Adrenal gland (tissue), 12 donors: ENCODE results near the gene UNC5CL. TPM values are rescaled to one million over a fixed set of nuclear protein-coding genes. Genes with fewer than 3 reads are reported as not detected.

Experiments
- DNase-seq, 7 donors: peaks; one replicate each; pipeline ENCODE4 v3.0.0-alpha.2; 2019 to 2020
- H3K27ac ChIP-seq, 5 donors: fragments of 200-600 bp; sonication (generic) in 4 of 5; 1 replicate in 3 of 5; 2 replicates in 2 of 5; pipeline versions ENCODE4 v1.5.1 to v1.8.0; 2016 to 2020; ENCODE audit warnings: mild to moderate bottlenecking in 1 of 5
- H3K27me3 ChIP-seq: fragments of 200-600 bp; 2 replicates; pipeline ENCODE4 v1.8.0; 2021
- H3K36me3 ChIP-seq, 2 donors: fragments of 200-600 bp; replicated peaks in 1 of 2; 1 replicate in 1 of 2; 2 replicates in 1 of 2; pipeline versions ENCODE4 v1.5.1 to v1.8.0; 2018 to 2022
- H3K4me1 ChIP-seq, 2 donors: fragments of 200-600 bp; replicated peaks in 1 of 2; 1 replicate in 1 of 2; 2 replicates in 1 of 2; pipeline versions ENCODE4 v1.5.1 to v1.8.0; 2018 to 2021
- H3K4me3 ChIP-seq, 4 donors: fragments of 200-600 bp; sonication (generic) in 3 of 4; one replicate each; pipeline ENCODE4 v1.5.1; 2016 to 2018
- H3K9me3 ChIP-seq, 3 donors: fragments of 200-600 bp; sonication (generic) in 1 of 3; replicated peaks in 1 of 3; 1 replicate in 2 of 3; 2 replicates in 1 of 3; pipeline versions ENCODE4 v1.5.1 to v1.8.0; 2016 to 2021
- CTCF ChIP-seq, 6 experiments: fragments of 450-650 bp in 4 of 6; fragments of 200-600 bp in 2 of 6; sonication (generic) in 1 of 6; IDR thresholded peaks; 1 replicate in 5 of 6; 2 replicates in 1 of 6; pipeline versions ENCODE4 v1.5.1 to v1.8.0; 2016 to 2021; ENCODE audit warnings: antibody characterized with exemption in 6 of 6, mild to moderate bottlenecking in 2 of 6, moderate library complexity in 1 of 6
- POLR2A ChIP-seq, 2 donors: fragments of 450-650 bp; IDR thresholded peaks; one replicate each; pipeline ENCODE4 v1.6.1; 2017; ENCODE audit warnings: antibody characterized with exemption in 2 of 2, mild to moderate bottlenecking in 2 of 2, moderate library complexity in 1 of 2
- WGBS, 4 donors: extraction: QIAGEN DNeasy Blood & Tissue Kit in 2 of 4; methylation state at CpG; one replicate each; pipeline versions ENCODE4 v1.1.5 to v1.1.7; 2013 to 2017; 5-methylcytosine and 5-hydroxymethylcytosine counted together
- intact Hi-C, 2 donors: fragments of 100-400 bp; cut with DNase I; formaldehyde crosslinking; loops; one replicate each; pipeline versions ENCODE4 v1.14.1 to v1.15.0; 2022 to 2023
- polyA plus RNA-seq, 3 donors: library from polyadenylated mRNA; stranded (reverse); fragments of 200-250 nt in 2 of 3; fragments of 350-450 nt in 1 of 3; fragmentation: Illumina TruSeq in 1 of 3; extraction: RNeasy Lipid Tissue Mini Kit (QIAGEN cat#74804) in 1 of 3; gene quantifications; one replicate each; pipeline ENCODE4 v1.2.3, GENCODE V29; 2013 to 2014
- total RNA-seq, 9 donors: library from RNA; depleted of rRNA in 4 of 9; stranded (reverse); fragments of >200 nt in 4 of 9; fragments of 120-200 nt in 1 of 9; fragmentation: NEBNext Ultra II Directional in 1 of 9; extraction: Animal tissue kit (Norgen Biotek cat#: 25700) in 1 of 9; gene quantifications; one replicate each; pipeline versions ENCODE4 v1.1.0 to v1.2.4, GENCODE V29; 2013 to 2023
- donor health status: healthy with polysubstance abuse.
- donor health status: Bipolar disorder and iron deficiency.
- donor health status: DM: yes; HTN: yes; CAD: no.
- donor health status: DM: no; HTN: no; CAD: no.
- donor health status: DM: no; HTN: no; CAD: no.
- donor health status: DM: yes; HTN: yes; CAD: no.

Gene UNC5CL
- total and polyA plus RNA-seq, 12 donors = 0.20 to 1.6 (median 0.86) TPM

DNA sequence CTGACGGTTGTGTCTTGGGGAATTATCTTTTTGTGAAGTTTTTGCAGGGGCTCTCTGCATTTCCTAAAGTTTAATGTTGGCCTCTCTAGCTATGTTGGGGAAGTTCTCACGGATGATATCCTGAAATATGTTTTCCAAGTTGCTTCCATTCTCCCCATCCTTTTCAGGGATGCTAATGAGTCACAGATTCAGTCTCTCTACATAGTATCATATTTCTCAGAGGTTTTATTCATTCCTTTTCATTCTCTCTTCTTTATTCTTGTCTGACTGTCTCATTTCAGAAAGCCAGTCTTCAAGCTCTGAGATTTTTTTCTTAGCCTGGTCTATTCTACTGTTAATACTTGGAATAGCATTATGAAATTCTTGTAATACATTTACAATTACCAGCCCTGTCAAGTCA, 61.3 kb downstream of the UNC5CL start:
- 81 to 88% (median 85%) methylated on average over 2 of the region's 2 CpGs for WGBS, 4 donors
- Histone ChIP-seq H3K4me3 (no peak overlapping the region), H3K36me3 (no peaks in the 10 kb centered on the region), H3K4me1 (no peaks in the 10 kb centered on the region), H3K9me3 (no peaks in the 10 kb centered on the region), H3K27ac (no peak overlapping the region), H3K27me3 (no peaks in the 10 kb centered on the region)
- intact Hi-C loops = no loop called here
- no peak for DNase-seq
- no peak for TF ChIP-seq CTCF (IDR thresholded peaks at IDR 0.05)
- TF ChIP-seq POLR2A (IDR thresholded peaks at IDR 0.05) = no peak

DNA sequence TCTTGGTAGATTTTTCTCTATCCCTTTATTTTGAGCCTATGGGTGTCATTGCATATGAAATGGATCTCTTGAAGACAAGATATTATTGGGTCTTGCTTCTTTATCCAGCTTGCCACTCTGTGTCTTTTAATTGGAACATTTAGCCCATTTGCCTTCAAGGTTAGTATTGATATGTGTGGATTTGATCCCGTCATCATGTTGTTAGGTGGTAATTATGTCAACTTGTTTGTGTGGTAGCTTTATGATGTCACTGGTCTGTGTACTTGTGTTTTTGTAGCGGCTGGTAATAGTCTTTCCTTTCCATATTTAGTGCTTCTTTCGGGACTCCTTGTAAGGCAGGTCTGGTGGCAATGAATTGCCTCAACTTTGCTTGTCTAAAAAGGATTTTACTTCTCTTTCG, 61.9 kb downstream of the UNC5CL start:
- no peaks in the 10 kb centered on the region for H3K4me1 ChIP-seq
- 88 to 94% (median 92%) methylated on average over 4 of the region's 4 CpGs for WGBS, 4 donors
- no peak for DNase-seq
- TF ChIP-seq CTCF (IDR thresholded peaks at IDR 0.05) (no peak), POLR2A (IDR thresholded peaks at IDR 0.05) (no peak)
- no peak overlapping the region for H3K27ac ChIP-seq
- intact Hi-C loops = no loop called here
- no peaks in the 10 kb centered on the region for H3K9me3 ChIP-seq
- no peak overlapping the region for H3K4me3 ChIP-seq
- H3K27me3 ChIP-seq = no peaks in the 10 kb centered on the region
- H3K36me3 ChIP-seq = no peaks in the 10 kb centered on the region

Other genes with a start within 250 kb of the UNC5CL start
- gene TSPO2, start 3.2 kb upstream of the UNC5CL start, total RNA-seq = under 1 TPM in 1 of 9 donors, not detected in 8; 0.44 TPM
- gene TSPO2, start 3.2 kb upstream of the UNC5CL start, polyA plus RNA-seq = not detected
- gene APOBEC2, start 14.0 kb upstream of the UNC5CL start, total RNA-seq = 1 to 10 TPM in 5 of 9 donors, under 1 TPM in 2, not detected in 2; 0.28 to 3.7 (median 1.2) TPM
- gene APOBEC2, start 14.0 kb upstream of the UNC5CL start, polyA plus RNA-seq = under 1 TPM in 2 of 3 donors, not detected in 1; 0.38 to 0.81 TPM
- gene OARD1, start 33.1 kb upstream of the UNC5CL start, total RNA-seq = 10 to 100 TPM; 10.1 to 35.5 (median 22.1) TPM
- 10 to 100 TPM; 21.5 to 44.4 (median 26.1) TPM for gene OARD1, start 33.1 kb upstream of the UNC5CL start, polyA plus RNA-seq
- gene NFYA, start 33.8 kb upstream of the UNC5CL start, total RNA-seq = 10 to 100 TPM in 8 of 9 donors, 1 to 10 TPM in 1; 7.1 to 21.0 (median 14.2) TPM
- 10 to 100 TPM in 1 of 3 donors, 1 to 10 TPM in 2; 6.4 to 21.4 (median 7.4) TPM for gene NFYA, start 33.8 kb upstream of the UNC5CL start, polyA plus RNA-seq
- 1 to 10 TPM in 3 of 9 donors, under 1 TPM in 4, not detected in 2; 0.28 to 2.5 (median 0.68) TPM for gene TREML1, start 115.1 kb upstream of the UNC5CL start, total RNA-seq
- 1 to 10 TPM in 2 of 3 donors, under 1 TPM in 1; 0.42 to 4.7 (median 3.2) TPM for gene TREML1, start 115.1 kb upstream of the UNC5CL start, polyA plus RNA-seq
- 10 to 100 TPM in 6 of 9 donors, 1 to 10 TPM in 2, under 1 TPM in 1; 0.67 to 42.5 (median 13.8) TPM for gene TREM2, start 123.9 kb upstream of the UNC5CL start, total RNA-seq
- gene TREM2, start 123.9 kb upstream of the UNC5CL start, polyA plus RNA-seq = 10 to 100 TPM; 11.7 to 39.1 (median 23.4) TPM
- under 1 TPM in 3 of 9 donors, not detected in 6; 0.06 to 0.19 (median 0.18) TPM for gene TREML2, start 161.9 kb upstream of the UNC5CL start, total RNA-seq
- not detected for gene TREML2, start 161.9 kb upstream of the UNC5CL start, polyA plus RNA-seq
- gene TREML4, start 189.1 kb upstream of the UNC5CL start, total RNA-seq = under 1 TPM in 1 of 9 donors, not detected in 8; 0.06 TPM
- gene TREML4, start 189.1 kb upstream of the UNC5CL start, polyA plus RNA-seq = not detected
- gene TREM1, start 247.5 kb upstream of the UNC5CL start, total RNA-seq = 1 to 10 TPM in 3 of 9 donors, under 1 TPM in 3, not detected in 3; 0.44 to 3.8 (median 1.0) TPM
- gene TREM1, start 247.5 kb upstream of the UNC5CL start, polyA plus RNA-seq = 1 to 10 TPM in 1 of 3 donors, under 1 TPM in 2; 0.37 to 2.0 (median 0.66) TPM